HepG2 (cell line): Measurements from ENCODE around the gene RNF14. TPM values are rescaled to one million over a fixed set of nuclear protein-coding genes. Genes with fewer than 3 reads are reported as not detected.

Source experiments
- ARNTL ChIP-seq: sonication (generic); formaldehyde crosslinking; IDR thresholded peaks from 2 replicates; pipeline ENCODE4 v1.4.0; 2020; ENCODE audit warnings: mild to moderate bottlenecking, missing genetic modification reagents
- BORCS8-MEF2B ChIP-seq: sonication (generic); formaldehyde crosslinking; IDR thresholded peaks from 2 replicates; pipeline ENCODE4 v1.8.0; 2022; ENCODE audit warnings: mild to moderate bottlenecking, missing genetic modification reagents
- GATA4 ChIP-seq: sonication (generic); IDR thresholded peaks from 2 replicates; pipeline ENCODE4 v1.6.1; 2016; ENCODE audit warnings: antibody characterized with exemption, low read depth, borderline replicate concordance
- GATAD2A ChIP-seq: IDR thresholded peaks from 2 replicates; pipeline ENCODE4 v1.6.1; 2016
- GTF3A ChIP-seq: sonication (generic); formaldehyde crosslinking; conservative IDR thresholded peaks from 2 replicates; pipeline ENCODE4 v1.4.0; 2020; ENCODE audit warnings: mild to moderate bottlenecking, missing genetic modification reagents
- HINFP ChIP-seq: sonication (generic); formaldehyde crosslinking; IDR thresholded peaks from 2 replicates; pipeline ENCODE4 v1.4.0; 2020; ENCODE audit warnings: low read depth, mild to moderate bottlenecking, missing genetic modification reagents
- HNRNPH1 ChIP-seq: fragments of 200-400 bp; formaldehyde crosslinking; optimal IDR thresholded peaks from 2 replicates; pipeline ENCODE3; 2017; ENCODE audit warnings: mild to moderate bottlenecking, low read depth, low read length
- MED8 ChIP-seq: sonication (generic); formaldehyde crosslinking; IDR thresholded peaks from 2 replicates; pipeline ENCODE4 v1.8.1; 2023; ENCODE audit warnings: mild to moderate bottlenecking, missing genetic modification reagents; ENCODE audit not compliant: insufficient replicate concordance
- MIER3 ChIP-seq: IDR thresholded peaks from 2 replicates; pipeline ENCODE4 v1.6.1; 2016; ENCODE audit warnings: missing compliant biosample characterization, borderline replicate concordance
- POGZ ChIP-seq: sonication (generic); formaldehyde crosslinking; IDR thresholded peaks from 2 replicates; pipeline ENCODE4 v1.4.0; 2020; ENCODE audit warnings: mild to moderate bottlenecking, missing genetic modification reagents
- POLR2G ChIP-seq: fragments of 200-400 bp; formaldehyde crosslinking; IDR thresholded peaks from 2 replicates; pipeline ENCODE4 v1.6.1; 2018; ENCODE audit warnings: mild to moderate bottlenecking, low read depth, low read length, moderate library complexity
- RFXAP ChIP-seq: sonication (generic); formaldehyde crosslinking; IDR thresholded peaks from 2 replicates; pipeline ENCODE4 v1.4.0; 2020; ENCODE audit warnings: missing genetic modification reagents, borderline replicate concordance
- SP1 ChIP-seq, 2 experiments: fragments of 450-650 bp in 1 of 2; sonication (generic) in 1 of 2; formaldehyde crosslinking in 1 of 2; IDR thresholded peaks; 2 replicates each; pipeline versions ENCODE4 v1.4.0 to v1.6.1; 2016 to 2020; ENCODE audit warnings: missing genetic modification reagents in 1 of 2
- THAP8 ChIP-seq: sonication (generic); formaldehyde crosslinking; IDR thresholded peaks from 2 replicates; pipeline ENCODE4 v1.5.1; 2020; ENCODE audit warnings: missing genetic modification reagents, mild to moderate bottlenecking, borderline replicate concordance
- TMF1 ChIP-seq: sonication (generic); formaldehyde crosslinking; IDR thresholded peaks from 2 replicates; pipeline ENCODE4 v1.8.1; 2022; ENCODE audit warnings: low read depth, missing genetic modification reagents
- XRCC5 ChIP-seq: fragments of 200-400 bp; formaldehyde crosslinking; optimal IDR thresholded peaks from 2 replicates; pipeline ENCODE3; 2017; ENCODE audit warnings: mild to moderate bottlenecking, low read length
- ZNF124 ChIP-seq: sonication (generic); formaldehyde crosslinking; IDR thresholded peaks from 2 replicates; pipeline ENCODE4 v1.4.0; 2020; ENCODE audit warnings: missing genetic modification reagents
- ZNF292 ChIP-seq: sonication (generic); formaldehyde crosslinking; IDR thresholded peaks from 2 replicates; pipeline ENCODE4 v1.8.1; 2022; ENCODE audit warnings: mild to moderate bottlenecking, low read depth, missing genetic modification reagents, borderline replicate concordance
- ZNF329 ChIP-seq: sonication (generic); formaldehyde crosslinking; IDR thresholded peaks from 2 replicates; pipeline ENCODE4 v1.9.0; 2021; ENCODE audit warnings: low read depth, mild to moderate bottlenecking, missing genetic modification reagents
- ZNF451 ChIP-seq: sonication (generic); formaldehyde crosslinking; IDR thresholded peaks from 2 replicates; pipeline ENCODE4 v1.5.0; 2020; ENCODE audit warnings: mild to moderate bottlenecking, missing genetic modification reagents
- ZNF460 ChIP-seq: sonication (generic); formaldehyde crosslinking; IDR thresholded peaks from 2 replicates; pipeline ENCODE4 v1.5.1; 2020; ENCODE audit warnings: missing genetic modification reagents, mild to moderate bottlenecking, borderline replicate concordance
- ZNF598 ChIP-seq: sonication (generic); formaldehyde crosslinking; IDR thresholded peaks from 2 replicates; pipeline ENCODE4 v1.5.1; 2020; ENCODE audit warnings: mild to moderate bottlenecking, missing genetic modification reagents, borderline replicate concordance
- polyA plus RNA-seq, 8 experiments: library from polyadenylated mRNA; depleted of rRNA in 3 of 8; stranded (reverse) in 7 of 8; unstranded in 1 of 8; fragments of >200 nt; fragmentation: Illumina TruSeq in 4 of 8; extraction: Trizol in 4 of 8; gene quantifications; 2 replicates each; pipeline versions ENCODE4 v1.2.1 to v1.2.3, GENCODE V29; 2011 to 2016; ENCODE audit warnings: low read depth in 4 of 8, missing spikeins in 1 of 8, mixed read lengths in 1 of 8; ENCODE audit not compliant: insufficient read depth in 1 of 8
- total RNA-seq, 5 experiments: library from RNA; depleted of rRNA; stranded (reverse); fragments of >200 nt; fragmentation: Illumina TruSeq; extraction: Trizol; gene quantifications; 2 replicates each; pipeline ENCODE4 v1.2.3, GENCODE V29; 2016; ENCODE audit warnings: low read depth in 1 of 5
- TF ChIP-seq, protein P1 (sequence below): sonication (generic); formaldehyde crosslinking; IDR thresholded peaks from 2 replicates; pipeline ENCODE4 v1.9.0; 2021; ENCODE audit warnings: missing genetic modification reagents, mild to moderate bottlenecking, borderline replicate concordance
- TF ChIP-seq, protein P2 (sequence below): sonication (generic); formaldehyde crosslinking; conservative IDR thresholded peaks from 2 replicates; pipeline ENCODE4 v1.4.0; 2020; ENCODE audit warnings: missing genetic modification reagents

RNF14 gene
- total and polyA plus RNA-seq, 2 of the 13 experiments (the other 11 are each of a cell fraction or from before 2014, with no cell fraction given): 11.3 to 28.1 TPM

DNA sequence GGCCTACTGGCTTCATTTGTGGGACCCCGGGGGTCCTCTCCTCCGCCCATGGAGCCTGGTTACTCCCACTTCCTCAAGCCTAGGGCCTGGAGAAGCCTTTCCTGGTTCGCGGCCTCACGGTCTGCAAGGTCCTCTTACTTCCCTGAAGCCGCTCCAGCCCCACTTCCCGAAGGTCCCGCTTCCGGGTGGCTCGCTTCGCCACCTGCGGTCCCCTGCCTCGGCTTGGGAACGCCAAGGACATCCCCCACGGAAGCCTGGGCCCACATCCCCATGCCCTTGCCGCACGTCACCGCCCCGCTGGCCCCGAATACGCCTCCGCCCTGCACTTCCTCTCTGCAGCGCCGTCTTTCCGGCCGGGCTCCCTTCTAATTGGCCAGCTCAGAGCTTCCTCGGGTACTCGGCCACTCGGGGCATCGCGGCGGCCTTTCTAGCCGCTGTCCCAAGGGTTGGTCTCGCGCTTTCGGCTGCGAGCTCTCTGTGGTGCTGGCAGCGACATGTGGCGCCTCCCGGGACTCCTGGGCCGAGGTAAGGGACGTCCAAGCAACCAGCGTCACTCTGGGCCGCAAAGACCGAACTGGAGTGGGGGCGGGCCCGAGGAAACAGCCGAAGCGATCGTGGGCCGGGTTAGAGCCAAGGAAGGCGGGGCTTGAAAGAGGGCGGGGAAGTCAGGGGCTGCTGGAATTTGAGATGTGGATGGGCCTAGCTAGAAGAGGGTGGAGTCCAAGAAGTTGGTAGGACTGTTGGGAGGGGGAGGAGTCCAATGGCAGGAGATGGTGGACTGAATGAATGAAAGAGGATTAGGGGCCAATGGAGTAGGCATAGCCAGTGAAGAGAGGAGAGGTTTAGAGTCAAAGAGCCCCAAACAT, 45.2 kb upstream of the RNF14 start, which contains the start of gene DELE1 (continued):
- TF ChIP-seq, protein P1, sequence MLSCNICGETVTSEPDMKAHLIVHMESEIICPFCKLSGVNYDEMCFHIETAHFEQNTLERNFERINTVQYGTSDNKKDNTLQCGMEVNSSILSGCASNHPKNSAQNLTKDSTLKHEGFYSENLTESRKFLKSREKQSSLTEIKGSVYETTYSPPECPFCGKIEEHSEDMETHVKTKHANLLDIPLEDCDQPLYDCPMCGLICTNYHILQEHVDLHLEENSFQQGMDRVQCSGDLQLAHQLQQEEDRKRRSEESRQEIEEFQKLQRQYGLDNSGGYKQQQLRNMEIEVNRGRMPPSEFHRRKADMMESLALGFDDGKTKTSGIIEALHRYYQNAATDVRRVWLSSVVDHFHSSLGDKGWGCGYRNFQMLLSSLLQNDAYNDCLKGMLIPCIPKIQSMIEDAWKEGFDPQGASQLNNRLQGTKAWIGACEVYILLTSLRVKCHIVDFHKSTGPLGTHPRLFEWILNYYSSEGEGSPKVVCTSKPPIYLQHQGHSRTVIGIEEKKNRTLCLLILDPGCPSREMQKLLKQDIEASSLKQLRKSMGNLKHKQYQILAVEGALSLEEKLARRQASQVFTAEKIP: no peak
- TF ChIP-seq GATA4: peak; percentile 60; the same call in 1 of the 2 replicates
- TF ChIP-seq GTF3A (CRISPR knock-in tag): peak; percentile 92; the same call in 1 of the 2 replicates
- peak; percentile 83 for TF ChIP-seq POGZ
- TF ChIP-seq MIER3 (CRISPR knock-in tag): peak; percentile 80
- peak; percentile 89 for TF ChIP-seq ZNF451 (CRISPR knock-in tag)
- no peak for TF ChIP-seq THAP8
- TF ChIP-seq, protein P2, sequence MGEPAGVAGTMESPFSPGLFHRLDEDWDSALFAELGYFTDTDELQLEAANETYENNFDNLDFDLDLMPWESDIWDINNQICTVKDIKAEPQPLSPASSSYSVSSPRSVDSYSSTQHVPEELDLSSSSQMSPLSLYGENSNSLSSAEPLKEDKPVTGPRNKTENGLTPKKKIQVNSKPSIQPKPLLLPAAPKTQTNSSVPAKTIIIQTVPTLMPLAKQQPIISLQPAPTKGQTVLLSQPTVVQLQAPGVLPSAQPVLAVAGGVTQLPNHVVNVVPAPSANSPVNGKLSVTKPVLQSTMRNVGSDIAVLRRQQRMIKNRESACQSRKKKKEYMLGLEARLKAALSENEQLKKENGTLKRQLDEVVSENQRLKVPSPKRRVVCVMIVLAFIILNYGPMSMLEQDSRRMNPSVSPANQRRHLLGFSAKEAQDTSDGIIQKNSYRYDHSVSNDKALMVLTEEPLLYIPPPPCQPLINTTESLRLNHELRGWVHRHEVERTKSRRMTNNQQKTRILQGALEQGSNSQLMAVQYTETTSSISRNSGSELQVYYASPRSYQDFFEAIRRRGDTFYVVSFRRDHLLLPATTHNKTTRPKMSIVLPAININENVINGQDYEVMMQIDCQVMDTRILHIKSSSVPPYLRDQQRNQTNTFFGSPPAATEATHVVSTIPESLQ (CRISPR knock-in tag): no peak
- TF ChIP-seq ZNF460 (CRISPR knock-in tag): no peak
- no peak for TF ChIP-seq SP1 (IDR thresholded peaks at IDR 0.05)
- peak; percentile 55 for TF ChIP-seq SP1 (CRISPR knock-in tag; IDR thresholded peaks at IDR 0.05)
- peak; percentile 78 for TF ChIP-seq MED8 (CRISPR knock-in tag)
- no peak for TF ChIP-seq HINFP (CRISPR knock-in tag)
- TF ChIP-seq ZNF329 (CRISPR knock-in tag): peak; percentile 79; the same call in 1 of the 2 replicates
- peak; percentile 67; the same call in 1 of the 2 replicates for TF ChIP-seq TMF1
- TF ChIP-seq ZNF292 (CRISPR knock-in tag): 0 out of 2 replicates have a peak, but pooled peaks have one; percentile 28
- TF ChIP-seq HNRNPH1: peak; percentile 63
- TF ChIP-seq ZNF124 (CRISPR knock-in tag): peak; percentile 24; the same call in 1 of the 2 replicates
- peak; percentile 86 for TF ChIP-seq ARNTL
- peak; percentile 80 for TF ChIP-seq ZNF598 (CRISPR knock-in tag)
- TF ChIP-seq BORCS8-MEF2B: peak; percentile 91
- TF ChIP-seq GATAD2A (CRISPR knock-in tag): peak; percentile 34; the same call in 1 of the 2 replicates
- TF ChIP-seq RFXAP (CRISPR knock-in tag): peak; percentile 34; the same call in 1 of the 2 replicates
- TF ChIP-seq XRCC5: peak; percentile 77
- peak; percentile 96 for TF ChIP-seq POLR2G
